Melanocyte of skin (primary cell): ENCODE measurements around the gene GPRC5A. TPM values are rescaled to one million over a fixed set of nuclear protein-coding genes. Genes with fewer than 3 reads are reported as not detected.

Experiments
- total RNA-seq, 2 donors: library from RNA; depleted of rRNA; stranded (reverse); fragments of >200 nt; gene quantifications; 2 replicates each; pipeline ENCODE4 v1.2.3, GENCODE V29; 2012

GPRC5A gene, protein sequence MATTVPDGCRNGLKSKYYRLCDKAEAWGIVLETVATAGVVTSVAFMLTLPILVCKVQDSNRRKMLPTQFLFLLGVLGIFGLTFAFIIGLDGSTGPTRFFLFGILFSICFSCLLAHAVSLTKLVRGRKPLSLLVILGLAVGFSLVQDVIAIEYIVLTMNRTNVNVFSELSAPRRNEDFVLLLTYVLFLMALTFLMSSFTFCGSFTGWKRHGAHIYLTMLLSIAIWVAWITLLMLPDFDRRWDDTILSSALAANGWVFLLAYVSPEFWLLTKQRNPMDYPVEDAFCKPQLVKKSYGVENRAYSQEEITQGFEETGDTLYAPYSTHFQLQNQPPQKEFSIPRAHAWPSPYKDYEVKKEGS
- 10 to 100 TPM; 28.9 to 39.6 TPM for total RNA-seq

DNA sequence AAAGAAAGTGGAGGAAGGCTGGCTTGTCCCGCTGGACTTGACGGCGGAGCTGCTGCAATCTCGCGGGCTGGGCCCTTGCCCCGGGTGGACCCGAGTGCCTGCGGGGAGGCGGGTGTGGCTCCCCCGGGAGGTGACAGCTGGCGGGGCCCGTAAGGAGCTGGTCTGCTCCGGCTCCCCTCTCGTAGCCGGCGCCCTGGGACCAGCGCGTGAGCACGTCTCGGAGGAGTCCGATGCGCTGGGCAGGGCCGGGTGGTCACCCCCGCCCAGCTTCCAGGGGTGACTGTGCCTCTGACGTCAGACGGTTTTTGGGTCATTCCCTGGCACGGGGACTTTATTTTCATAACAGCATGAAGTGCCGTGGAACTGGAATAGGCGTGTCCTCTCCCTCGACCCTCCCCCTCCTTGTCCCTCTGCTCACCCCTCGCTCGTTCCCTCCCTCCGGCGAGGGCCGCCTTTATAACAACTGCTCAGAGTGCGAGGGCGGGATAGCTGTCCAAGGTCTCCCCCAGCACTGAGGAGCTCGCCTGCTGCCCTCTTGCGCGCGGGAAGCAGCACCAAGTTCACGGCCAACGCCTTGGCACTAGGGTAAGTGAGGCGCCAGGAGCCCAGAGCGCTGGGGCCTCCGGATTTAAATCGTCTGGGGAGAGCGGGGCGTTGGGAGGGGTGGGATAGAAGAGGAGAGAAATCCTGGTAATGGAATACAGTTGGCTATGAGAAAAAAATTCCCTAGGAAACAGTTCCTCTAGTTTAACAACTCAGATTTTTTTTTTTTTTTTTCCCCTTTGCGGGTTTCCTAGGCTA lies at the start of gene GPRC5A:
Gene GPRC5A (plus strand): TSS at position 483 of the 801 bp plus-strand sequence. CDS start 16,688 bp downstream, outside the sequence.

DNA sequence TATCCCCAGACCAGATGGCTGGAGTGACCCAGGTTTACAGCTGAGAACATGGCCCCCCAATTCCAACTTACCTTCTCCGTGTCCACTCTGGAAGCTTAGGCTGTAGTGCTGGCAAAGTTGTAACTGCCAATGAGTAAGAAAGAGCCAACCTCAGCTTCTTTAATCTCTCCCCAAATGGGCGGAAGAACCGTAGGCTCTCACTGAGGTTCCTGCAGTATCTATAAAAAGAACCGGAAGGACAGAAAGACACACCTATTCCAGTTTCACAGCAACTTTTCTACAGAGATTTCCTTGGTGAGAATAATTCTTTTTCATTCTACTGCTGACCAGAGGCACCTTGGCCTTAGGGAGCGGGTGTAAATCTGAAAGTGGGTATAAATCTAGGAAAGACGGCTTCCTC lies 60.7 kb downstream of the GPRC5A start, which contains the start of gene GPRC5D:
Gene GPRC5D (minus strand): TSS at position 135 of the 400 bp plus-strand sequence. CDS start 1,786 bp downstream, outside the sequence.

Other genes with a start within 250 kb of the GPRC5A start
- gene GPR19, start 195.4 kb upstream of the GPRC5A start, total RNA-seq, result 10 to 100 TPM in 1 of 2 donors, 1 to 10 TPM in 1; 6.5 to 20.6 TPM
- gene CDKN1B, start 174.2 kb upstream of the GPRC5A start, total RNA-seq, result 10 to 100 TPM; 38.9 to 57.3 TPM
- gene APOLD1, start 105.9 kb upstream of the GPRC5A start, total RNA-seq, result 100 to 1,000 TPM in 1 of 2 donors, 10 to 100 TPM in 1; 10.3 to 363 TPM
- 10 to 100 TPM; 63.0 to 71.9 TPM for gene DDX47, start 78.2 kb upstream of the GPRC5A start, total RNA-seq
- gene GPRC5D, start 60.6 kb downstream of the GPRC5A start, total RNA-seq, result not detected
- 10 to 100 TPM; 11.4 to 36.6 TPM for gene HEBP1, start 108.7 kb downstream of the GPRC5A start, total RNA-seq
- gene FAM234B, start 152.8 kb downstream of the GPRC5A start, total RNA-seq, result 10 to 100 TPM; 12.4 to 17.0 TPM
- gene GSG1, start 212.1 kb downstream of the GPRC5A start, total RNA-seq, result not detected